HepG2 (cell line): ENCODE data around the gene SLC25A33. TPM values are rescaled to one million over a fixed set of nuclear protein-coding genes. Genes with fewer than 3 reads are reported as not detected.

Experiments used
- ATAC-seq: fragments of 200-7000 bp; cut with Tn5 transposase; 3 replicates; pipeline ENCODE4 v1.9.1; 2020; ENCODE audit warnings: mild to moderate bottlenecking, moderate library complexity
- BruUV-seq: library from RNA; stranded (reverse); fragments of 400-500 nt; replicated peaks from 2 replicates; lab custom pipeline; 2021; lab: Mats Ljungman, UMichigan
- CTCF ChIA-PET: fragments of 300-600 bp; formaldehyde crosslinking; extraction: SDS; loops from one replicate; lab custom pipeline; 2021; ENCODE audit warnings: low total read pairs, inconsistent platforms, low intra/inter-chr PET ratio; lab: Yijun Ruan, JAX
- POLR2A ChIA-PET: fragments of 350-600 bp; sonication (Branson Sonifier 250); formaldehyde crosslinking; loops from one replicate; lab custom pipeline; 2020; ENCODE audit warnings: antibody characterized with exemption, inconsistent platforms; lab: Yijun Ruan, JAX
- DNase-seq: peaks from one replicate; pipeline ENCODE4 v3.0.0-alpha.2; 2015; ENCODE audit warnings: low spot score
- FAIRE-seq: peaks from 3 replicates; lab custom pipeline; 2011; peaks lifted over from hg19 to GRCh38; lab: Jason Lieb, UNC
- H2AFZ ChIP-seq: one replicate; pipeline ENCODE4 v1.6.1; 2011; ENCODE audit warnings: low read length, inconsistent platforms
- H3K27ac ChIP-seq: fragments of 300-600 bp; 3 replicates; pipeline ENCODE4 v1.8.0; 2011; ENCODE audit warnings: mixed run types, mild to moderate bottlenecking, mixed read lengths, low read length, inconsistent platforms; ENCODE audit not compliant: insufficient read depth; ENCODE audit errors: extremely low read length
- H3K27me3 ChIP-seq, 2 experiments: fragments of 200-600 bp in 1 of 2; 2 replicates in 1 of 2; 3 replicates in 1 of 2; pipeline versions ENCODE4 v1.6.0 to v1.8.0; 2011; ENCODE audit warnings: low read length in 2 of 2, mild to moderate bottlenecking in 2 of 2, moderate library complexity in 2 of 2, inconsistent platforms in 1 of 2; ENCODE audit not compliant: insufficient read depth in 2 of 2, control insufficient read depth in 1 of 2
- H3K36me3 ChIP-seq, 2 experiments: fragments of 200-600 bp in 1 of 2; replicated peaks in 1 of 2; 2 replicates in 1 of 2; 3 replicates in 1 of 2; pipeline versions ENCODE4 v1.5.1 to v1.8.0; 2011; ENCODE audit warnings: low read length in 2 of 2, inconsistent platforms in 1 of 2; ENCODE audit not compliant: insufficient read depth in 2 of 2, control insufficient read depth in 1 of 2
- H3K4me1 ChIP-seq: 2 replicates; pipeline ENCODE4 v1.5.1; 2012; ENCODE audit warnings: low read length, inconsistent platforms; ENCODE audit not compliant: insufficient read depth
- H3K4me2 ChIP-seq: 2 replicates; pipeline ENCODE4 v1.6.0; 2011; ENCODE audit warnings: low read depth, low read length, inconsistent platforms
- H3K4me3 ChIP-seq, 3 experiments: fragments of 200-600 bp in 1 of 3; sonication (generic), shearing (Covaris generic) in 1 of 3; replicated peaks in 1 of 3; 2 replicates each; pipeline ENCODE4 v1.5.1; 2011 to 2016; ENCODE audit warnings: low read length in 3 of 3, inconsistent platforms in 2 of 3, low read depth in 2 of 3, mild to moderate bottlenecking in 2 of 3, control low read depth in 1 of 3, mixed read lengths in 1 of 3; ENCODE audit not compliant: insufficient read depth in 1 of 3
- H3K79me2 ChIP-seq: one replicate; pipeline ENCODE4 v1.6.1; 2011; ENCODE audit warnings: low read length, inconsistent platforms; ENCODE audit not compliant: insufficient read depth
- H3K9ac ChIP-seq: 2 replicates; pipeline ENCODE4 v1.6.0; 2011; ENCODE audit warnings: mild to moderate bottlenecking, low read depth, low read length, inconsistent platforms; ENCODE audit not compliant: insufficient read depth
- H3K9me3 ChIP-seq: 2 replicates; pipeline ENCODE4 v1.5.1; 2012; ENCODE audit warnings: mild to moderate bottlenecking, low read length
- H4K20me1 ChIP-seq: 2 replicates; pipeline ENCODE4 v1.6.0; 2011; ENCODE audit warnings: inconsistent platforms, mild to moderate bottlenecking, low read length, moderate library complexity; ENCODE audit not compliant: insufficient read depth
- AGO2 ChIP-seq: fragments of 200-400 bp; formaldehyde crosslinking; optimal IDR thresholded peaks from 2 replicates; pipeline ENCODE3; 2017; ENCODE audit warnings: mild to moderate bottlenecking, low read depth, low read length, moderate library complexity
- DBP ChIP-seq: sonication (generic); formaldehyde crosslinking; IDR thresholded peaks from 2 replicates; pipeline ENCODE4 v1.4.0; 2020; ENCODE audit warnings: missing genetic modification reagents; ENCODE audit errors: not compliant biosample characterization
- ZNF562 ChIP-seq: sonication (generic); formaldehyde crosslinking; IDR thresholded peaks from 2 replicates; pipeline ENCODE4 v1.8.0; 2022; ENCODE audit warnings: missing genetic modification reagents, borderline replicate concordance
- WGBS: methylation state at CpG from one replicate; pipeline ENCODE4 v1.1.6; 2017; ENCODE audit warnings: low lambda C conversion rate; 5-methylcytosine and 5-hydroxymethylcytosine counted together
- in situ Hi-C: cut with HindIII; loops from 2 replicates; pipeline ENCODE4 v1.10.0; 2017; ENCODE audit warnings: low pct_unique_long_range_greater_than_20kb; ENCODE audit not compliant: extremely low pct_ligation_motif_present
- intact Hi-C: fragments of 100-400 bp; cut with micrococcal nuclease; formaldehyde crosslinking; loops from one replicate; pipeline ENCODE4 v1.10.0; 2022; ENCODE audit not compliant: unreplicated experiment
- polyA plus RNA-seq, 8 experiments: library from polyadenylated mRNA; depleted of rRNA in 3 of 8; stranded (reverse) in 7 of 8; unstranded in 1 of 8; fragments of >200 nt; fragmentation: Illumina TruSeq in 4 of 8; extraction: Trizol in 4 of 8; gene quantifications; 2 replicates each; pipeline versions ENCODE4 v1.2.1 to v1.2.3, GENCODE V29; 2011 to 2016; ENCODE audit warnings: low read depth in 4 of 8, missing spikeins in 1 of 8, mixed read lengths in 1 of 8; ENCODE audit not compliant: insufficient read depth in 1 of 8
- total RNA-seq, 5 experiments: library from RNA; depleted of rRNA; stranded (reverse); fragments of >200 nt; fragmentation: Illumina TruSeq; extraction: Trizol; gene quantifications; 2 replicates each; pipeline ENCODE4 v1.2.3, GENCODE V29; 2016; ENCODE audit warnings: low read depth in 1 of 5

SLC25A33 gene
- total and polyA plus RNA-seq, 2 of the 13 experiments (the other 11 are each of a cell fraction or from before 2014, with no cell fraction given): 15.4 to 50.3 TPM

GRCh38 chr1:9603307-9603706 lies 64.0 kb downstream of the SLC25A33 start:
- Histone ChIP-seq H3K79me2 (no peaks in the 10 kb centered on the region), H3K36me3 (peaks cover 25 to 47% of the 10 kb centered on the region in 2 experiments; a peak in 4 of 5 replicates)
- TF ChIP-seq ZNF562 (CRISPR knock-in tag) (no peak), AGO2 (peak; percentile 43)
- TF ChIP-seq, all 625 proteins: peak for 1
- Histone ChIP-seq H3K9me3 (no peaks in the 10 kb centered on the region), H3K4me3 (no peak overlapping the region), H3K9ac (no peak overlapping the region), H3K4me1 (no peaks in the 10 kb centered on the region), H2AFZ (no peak overlapping the region), H4K20me1 (no peaks in the 10 kb centered on the region), H3K4me2 (no peak overlapping the region), H3K27ac (no peak overlapping the region), H3K27me3 (no peaks in the 10 kb centered on the region)
- intact Hi-C loops: no loop called here
- CTCF ChIA-PET: no interaction called here
- ATAC-seq (no peak), DNase-seq (no peak), FAIRE-seq (no peak)
- POLR2A ChIA-PET: no interaction called here
- no TSS peak for BruUV-seq
- in situ Hi-C loops: no loop called here
- WGBS: no CpG with 5 or more reads among the region's 14 CpGs

GRCh38 chr1:9603766-9604753 lies 64.8 kb downstream of the SLC25A33 start:
- H4K20me1 ChIP-seq: no peaks in the 10 kb centered on the region
- FAIRE-seq: no peak
- no peaks in the 10 kb centered on the region for H3K4me1 ChIP-seq
- BruUV-seq: no TSS peak
- no peak overlapping the region for H3K27ac ChIP-seq
- in situ Hi-C loops (no loop called here), intact Hi-C loops (no loop called here)
- H3K4me3 ChIP-seq: no peak overlapping the region
- ChIA-PET POLR2A (no interaction called here), CTCF (no interaction called here)
- no peak overlapping the region for H3K9ac ChIP-seq
- TF ChIP-seq AGO2 (peak; percentile 14), DBP (CRISPR knock-in tag) (no peak)
- H2AFZ ChIP-seq: no peak overlapping the region
- no peak for DNase-seq
- H3K4me2 ChIP-seq: no peak overlapping the region
- no peaks in the 10 kb centered on the region for H3K9me3 ChIP-seq
- WGBS: 93% methylated on average over 34 of the region's 42 CpGs
- H3K27me3 ChIP-seq: no peaks in the 10 kb centered on the region
- peaks cover 28 to 51% of the 10 kb centered on the region in 2 experiments; a peak in 4 of 5 replicates for H3K36me3 ChIP-seq
- no peaks in the 10 kb centered on the region for H3K79me2 ChIP-seq
- no peak for ATAC-seq
